WTC11 (cell line): Measurements from ENCODE around the gene TECR. TPM values are rescaled to one million over a fixed set of nuclear protein-coding genes. Genes with fewer than 3 reads are reported as not detected.

Source experiments
- ATAC-seq: fragments of 200-7000 bp; cut with Tn5 transposase; 2 replicates; pipeline ENCODE4 v1.10.0; 2021; ENCODE audit warnings: mild to moderate bottlenecking, moderate library complexity
- CTCF ChIA-PET: fragments of 300-600 bp; sonication (Branson Sonifier 250); formaldehyde crosslinking; loops from one replicate; lab custom pipeline; 2021; ENCODE audit warnings: antibody characterized with exemption; lab: Charles Lee
- POLR2A ChIA-PET: fragments of 350-600 bp; sonication (Branson Sonifier 250); formaldehyde crosslinking; loops from one replicate; lab custom pipeline; 2021; ENCODE audit warnings: antibody characterized with exemption; lab: Charles Lee
- DNase-seq: peaks from one replicate; pipeline ENCODE4 v3.0.0; 2021; ENCODE audit warnings: low spot score
- H3K27ac Mint-ChIP-seq: 2 replicates; pipeline ENCODE4 v1.8.0; 2021; ENCODE audit warnings: mixed read lengths
- H3K27me3 Mint-ChIP-seq: 2 replicates; pipeline ENCODE4 v1.8.0; 2021; ENCODE audit warnings: low read depth, mild to moderate bottlenecking, moderate library complexity, mixed read lengths
- H3K36me3 Mint-ChIP-seq: 2 replicates; pipeline ENCODE4 v1.8.0; 2021; ENCODE audit warnings: mixed read lengths
- H3K4me1 Mint-ChIP-seq: 2 replicates; pipeline ENCODE4 v1.8.0; 2022; ENCODE audit warnings: mixed read lengths
- H3K4me3 Mint-ChIP-seq: 2 replicates; pipeline ENCODE4 v1.8.0; 2021; ENCODE audit warnings: mild to moderate bottlenecking, moderate library complexity, mixed read lengths
- H3K9me3 Mint-ChIP-seq: 2 replicates; pipeline ENCODE4 v1.8.0; 2021; ENCODE audit warnings: mixed read lengths
- CREM ChIP-seq: sonication (generic); formaldehyde crosslinking; IDR thresholded peaks from 2 replicates; pipeline ENCODE4 v1.8.1; 2022; ENCODE audit warnings: mild to moderate bottlenecking, missing genetic modification reagents, moderate library complexity
- E2F1 ChIP-seq: sonication (generic); formaldehyde crosslinking; IDR thresholded peaks from 2 replicates; pipeline ENCODE4 v1.8.0; 2022; ENCODE audit warnings: mild to moderate bottlenecking, missing genetic modification reagents
- HMGXB4 ChIP-seq: sonication (generic); formaldehyde crosslinking; IDR thresholded peaks from 2 replicates; pipeline ENCODE4 v1.8.1; 2023; ENCODE audit warnings: mild to moderate bottlenecking, moderate library complexity, missing genetic modification reagents
- MXD4 ChIP-seq: fragments of 250-450 bp; sonication (Bioruptor Pico); IDR thresholded peaks from 2 replicates; pipeline ENCODE4 v1.8.0; 2021; ENCODE audit warnings: mild to moderate bottlenecking, moderate library complexity, borderline replicate concordance
- SMAD3 ChIP-seq: sonication (generic); formaldehyde crosslinking; IDR thresholded peaks from 2 replicates; pipeline ENCODE4 v1.8.0; 2022; ENCODE audit warnings: missing genetic modification reagents, mild to moderate bottlenecking, borderline replicate concordance
- ZBTB21 ChIP-seq: sonication (generic); formaldehyde crosslinking; IDR thresholded peaks from 2 replicates; pipeline ENCODE4 v1.8.1; 2023; ENCODE audit warnings: mild to moderate bottlenecking, missing genetic modification reagents, borderline replicate concordance
- ZNF121 ChIP-seq: sonication (generic); formaldehyde crosslinking; IDR thresholded peaks from 2 replicates; pipeline ENCODE4 v1.8.0; 2023; ENCODE audit warnings: missing genetic modification reagents
- ZNF263 ChIP-seq: sonication (generic); formaldehyde crosslinking; IDR thresholded peaks from 2 replicates; pipeline ENCODE4 v1.8.1; 2022; ENCODE audit warnings: low read depth, mild to moderate bottlenecking, moderate library complexity, missing genetic modification reagents
- ZNF281 ChIP-seq: sonication (generic); formaldehyde crosslinking; IDR thresholded peaks from 2 replicates; pipeline ENCODE4 v1.8.0; 2023; ENCODE audit warnings: mild to moderate bottlenecking, missing genetic modification reagents
- ZNF423 ChIP-seq: fragments of 250-450 bp; sonication (Bioruptor Pico); IDR thresholded peaks from 2 replicates; pipeline ENCODE4 v2.1.2; 2022; ENCODE audit warnings: mild to moderate bottlenecking, moderate library complexity
- ZNF532 ChIP-seq: fragments of 250-450 bp; sonication (Bioruptor Pico); IDR thresholded peaks from 2 replicates; pipeline ENCODE4 v1.9.0; 2021; ENCODE audit warnings: mild to moderate bottlenecking, borderline replicate concordance
- ZSCAN18 ChIP-seq: fragments of 250-450 bp; sonication (Bioruptor Pico); IDR thresholded peaks from 2 replicates; pipeline ENCODE4 v2.1.2; 2022; ENCODE audit warnings: mild to moderate bottlenecking, moderate library complexity
- total RNA-seq: library from RNA; stranded (reverse); gene quantifications from 3 replicates; pipeline ENCODE4 v1.2.3, GENCODE V29; 2021
- TF ChIP-seq, protein P1 (sequence below): sonication (generic); formaldehyde crosslinking; IDR thresholded peaks from 2 replicates; pipeline ENCODE4 v1.8.1; 2022; ENCODE audit warnings: low read depth, missing genetic modification reagents, borderline replicate concordance

TECR gene
- total RNA-seq, 1 experiment from 2014 or later = 161 TPM

DNA sequence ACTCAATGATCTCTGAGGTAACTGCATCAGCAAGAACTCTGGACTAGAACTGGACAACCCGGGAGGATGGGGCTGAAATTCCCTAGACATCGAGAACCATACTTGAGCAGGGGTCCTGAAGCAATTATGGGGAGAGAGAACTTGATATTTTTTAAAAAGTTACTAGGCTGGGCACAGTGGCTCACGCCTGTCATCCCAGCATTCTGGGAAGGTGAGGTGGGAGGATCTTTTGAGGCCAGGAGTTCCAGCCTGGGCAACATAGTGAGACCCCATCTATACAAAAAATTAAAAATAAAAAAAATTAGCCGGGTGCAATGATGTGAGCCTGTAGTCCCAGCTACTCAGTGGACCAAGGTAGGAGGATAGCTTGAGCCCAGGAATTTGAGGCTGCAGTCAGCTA lies 8.9 kb upstream of the TECR start:
- no peaks in the 10 kb centered on the region for H3K27me3 Mint-ChIP-seq
- ChIA-PET POLR2A (no interaction called here), CTCF (no interaction called here)
- H3K4me3 Mint-ChIP-seq = no peak overlapping the region
- H3K27ac Mint-ChIP-seq = no peak overlapping the region
- ATAC-seq = no peak
- H3K4me1 Mint-ChIP-seq = peaks cover 25% of the 10 kb centered on the region
- H3K9me3 Mint-ChIP-seq = no peaks in the 10 kb centered on the region
- H3K36me3 Mint-ChIP-seq = peaks cover 13% of the 10 kb centered on the region
- TF ChIP-seq ZSCAN18 (CRISPR knock-in tag) (no peak), ZNF121 (CRISPR knock-in tag) (0 out of 2 replicates have a peak, but pooled peaks have one; percentile 26), ZNF281 (CRISPR knock-in tag) (no peak), CREM (CRISPR knock-in tag) (no peak), ZBTB21 (CRISPR knock-in tag) (no peak), HMGXB4 (CRISPR knock-in tag) (no peak)
- no peak for DNase-seq

GRCh38 chr19:14525729-14526128 lies 3.7 kb upstream of the TECR start:
- H3K4me3 Mint-ChIP-seq = no peak overlapping the region
- H3K9me3 Mint-ChIP-seq = no peaks in the 10 kb centered on the region
- ChIA-PET CTCF (interaction anchor here (1.0 to 1.6 kb wide), 4 partner anchors 20 to 53 kb away, joined by 4 to 9 read pairs (median 4); no protein-coding TSS in a partner anchor), POLR2A (no interaction called here)
- no peak for DNase-seq
- ATAC-seq = no peak
- H3K4me1 Mint-ChIP-seq = peaks cover 10% of the 10 kb centered on the region
- H3K36me3 Mint-ChIP-seq = no peaks in the 10 kb centered on the region
- TF ChIP-seq ZNF532 (CRISPR knock-in tag) (no peak), ZNF423 (CRISPR knock-in tag) (no peak), E2F1 (CRISPR knock-in tag) (no peak), ZNF263 (CRISPR knock-in tag) (no peak), SMAD3 (CRISPR knock-in tag) (no peak), MXD4 (CRISPR knock-in tag) (no peak)
- TF ChIP-seq, protein P1, sequence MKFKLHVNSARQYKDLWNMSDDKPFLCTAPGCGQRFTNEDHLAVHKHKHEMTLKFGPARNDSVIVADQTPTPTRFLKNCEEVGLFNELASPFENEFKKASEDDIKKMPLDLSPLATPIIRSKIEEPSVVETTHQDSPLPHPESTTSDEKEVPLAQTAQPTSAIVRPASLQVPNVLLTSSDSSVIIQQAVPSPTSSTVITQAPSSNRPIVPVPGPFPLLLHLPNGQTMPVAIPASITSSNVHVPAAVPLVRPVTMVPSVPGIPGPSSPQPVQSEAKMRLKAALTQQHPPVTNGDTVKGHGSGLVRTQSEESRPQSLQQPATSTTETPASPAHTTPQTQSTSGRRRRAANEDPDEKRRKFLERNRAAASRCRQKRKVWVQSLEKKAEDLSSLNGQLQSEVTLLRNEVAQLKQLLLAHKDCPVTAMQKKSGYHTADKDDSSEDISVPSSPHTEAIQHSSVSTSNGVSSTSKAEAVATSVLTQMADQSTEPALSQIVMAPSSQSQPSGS (CRISPR knock-in tag) = no peak
- no peaks in the 10 kb centered on the region for H3K27me3 Mint-ChIP-seq
- no peak overlapping the region; the same call in 1 of the 2 replicates for H3K27ac Mint-ChIP-seq
